ENCODE measurements around the gene TMEM30B.

The TMEM30B gene

DNA sequence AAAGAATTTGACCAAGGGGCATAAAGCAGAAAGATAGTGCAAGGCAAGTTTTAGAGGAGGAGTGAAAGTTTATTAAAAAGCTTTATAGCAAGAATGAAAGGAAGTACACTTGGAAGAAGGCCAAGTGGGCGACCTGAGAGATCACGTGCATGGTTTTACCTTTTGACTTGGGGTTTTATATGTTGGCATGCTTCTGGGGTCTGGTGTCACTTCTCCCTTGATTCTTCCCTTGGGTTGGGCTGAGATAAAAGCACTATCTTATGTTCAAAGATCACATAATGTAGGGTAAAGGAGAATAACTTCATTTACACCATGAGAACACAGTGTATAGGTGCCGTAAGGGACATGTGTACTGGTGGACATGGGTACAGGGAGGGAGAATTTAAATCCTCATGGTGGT, 17.7 kb upstream of the TMEM30B start:
- DNase-seq: no peak

DNA sequence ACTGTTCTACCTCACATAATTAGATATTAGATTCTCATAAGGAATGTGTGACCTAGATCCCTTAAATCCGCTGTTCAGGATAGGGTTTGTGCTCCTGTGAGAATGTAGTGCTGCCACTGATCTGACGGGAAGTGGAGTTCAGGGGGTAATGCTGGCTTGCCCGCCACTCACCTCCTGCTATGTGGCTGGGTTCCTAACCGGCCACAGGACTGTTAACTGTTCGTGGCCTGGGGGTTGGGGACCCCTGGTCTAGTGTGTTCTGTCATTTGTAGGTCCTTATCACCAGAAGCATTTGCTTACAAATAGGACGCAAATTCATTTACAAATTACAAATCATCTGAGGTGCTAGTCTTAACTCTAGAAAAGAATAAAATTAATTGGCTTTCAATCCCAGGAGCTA, 16.4 kb upstream of the TMEM30B start:
- no peak for DNase-seq

DNA sequence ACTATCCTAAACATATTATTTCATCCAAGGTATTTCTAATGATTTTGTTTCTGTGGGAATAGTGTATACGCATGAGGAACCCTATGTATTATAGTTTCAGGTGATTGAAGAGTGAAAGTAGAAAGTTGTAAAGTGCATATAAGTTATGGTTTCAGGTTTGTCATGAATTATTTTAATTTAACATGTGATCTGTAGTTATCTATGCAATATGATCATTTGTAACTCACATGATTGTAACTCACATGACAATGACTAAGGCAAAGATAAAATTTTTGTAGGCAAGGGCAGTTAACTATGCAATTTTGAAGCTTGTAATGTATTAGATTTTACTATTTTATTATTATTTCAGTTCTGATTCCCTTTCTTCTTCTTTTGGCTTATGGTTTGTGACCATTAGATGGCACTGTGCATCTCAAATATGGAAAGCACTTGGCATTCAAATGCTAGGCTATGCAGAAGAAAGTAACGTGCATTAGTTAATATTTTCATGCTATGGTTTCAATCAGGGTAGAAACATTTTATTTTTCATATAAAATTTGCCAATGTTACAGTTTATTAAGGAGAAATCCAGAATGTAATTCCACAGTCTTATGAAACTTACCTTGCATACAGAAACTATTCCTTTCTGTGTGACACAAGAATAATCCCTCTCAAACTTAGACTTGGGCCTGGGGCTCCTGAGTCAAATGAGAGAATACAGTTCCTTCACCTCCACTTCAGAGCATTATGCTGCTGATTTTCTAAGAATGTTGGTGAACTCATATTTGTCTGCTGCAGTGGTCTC, 15.8 kb upstream of the TMEM30B start:
- no peak for DNase-seq

DNA sequence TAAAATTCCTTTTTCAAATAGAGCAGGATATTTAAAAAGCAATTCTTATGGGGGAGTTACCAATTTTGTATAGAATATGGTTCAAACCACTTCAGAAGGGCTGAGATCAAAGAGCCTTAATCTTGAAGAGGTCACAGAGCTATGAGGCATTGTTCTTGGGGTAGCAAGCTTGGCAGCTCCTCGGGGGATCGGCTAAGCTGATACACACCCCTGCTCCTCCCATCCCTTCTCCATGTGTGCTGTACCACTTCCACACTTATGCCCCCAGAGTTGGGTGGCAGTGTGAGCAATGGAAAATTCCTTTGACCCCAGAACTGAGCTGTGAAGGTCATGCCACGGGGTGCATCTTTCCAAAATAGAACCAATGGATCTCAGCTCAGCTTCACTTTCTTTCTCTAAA, 15.0 kb upstream of the TMEM30B start:
- DNase-seq: no peak

DNA sequence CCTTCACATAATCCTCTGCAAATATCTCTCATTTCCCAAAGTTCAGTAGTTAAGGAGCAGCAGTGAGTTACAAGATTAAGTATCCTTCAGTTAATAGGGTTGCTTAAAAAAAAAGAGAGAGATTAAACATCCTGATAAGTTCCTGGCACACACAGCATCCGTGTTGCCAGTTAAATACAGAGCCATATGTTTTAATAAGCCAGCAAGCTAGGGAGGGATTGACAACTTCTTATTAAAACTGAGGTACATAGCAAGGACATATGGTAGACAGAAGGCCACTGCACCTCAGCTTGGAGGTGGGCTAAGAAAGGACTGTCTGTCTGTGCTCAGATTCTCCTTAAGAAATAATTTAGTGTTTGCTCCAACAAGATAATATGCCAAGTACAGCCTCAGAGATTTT, 9.6 kb upstream of the TMEM30B start:
- DNase-seq: no peak

DNA sequence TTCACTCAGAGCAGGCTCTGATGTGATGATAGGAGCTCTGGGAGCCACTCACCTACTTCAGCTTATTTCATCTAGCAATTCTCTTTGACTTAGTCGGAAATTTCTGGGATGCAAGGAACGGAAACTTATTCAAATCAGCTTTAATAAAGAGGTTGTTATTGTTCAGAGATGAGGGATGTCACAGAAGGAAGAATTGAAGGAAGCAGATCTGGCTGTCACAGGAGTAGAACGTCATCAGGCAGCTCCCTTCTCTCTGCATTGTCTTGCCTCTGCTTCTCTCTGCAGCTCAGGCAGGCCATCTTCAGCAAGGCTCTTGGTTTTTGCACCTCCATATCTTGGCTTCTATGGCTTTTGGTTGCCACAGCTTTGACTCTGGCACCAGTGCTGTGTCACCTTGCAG, 7.6 kb upstream of the TMEM30B start:
- no peak for DNase-seq

DNA sequence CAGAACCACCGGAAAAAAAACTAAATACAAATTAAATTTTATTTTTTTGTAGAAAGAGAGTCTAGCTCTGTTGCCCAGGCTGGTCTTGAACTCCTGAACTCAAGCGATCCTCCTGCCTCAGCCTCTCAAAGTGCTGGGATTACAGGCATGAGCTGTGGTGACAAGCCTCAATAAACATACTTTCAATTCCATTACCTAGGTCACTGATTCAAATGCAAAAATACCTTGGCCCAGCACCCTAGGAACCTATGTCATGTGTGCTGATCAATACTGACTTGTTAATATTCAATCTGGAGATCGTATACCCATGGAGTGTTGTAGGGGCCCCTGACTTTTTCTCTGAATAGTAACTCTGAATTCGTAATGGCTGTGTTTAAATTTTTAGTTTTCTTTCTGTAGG, 7.1 kb upstream of the TMEM30B start:
- no peak for DNase-seq

DNA sequence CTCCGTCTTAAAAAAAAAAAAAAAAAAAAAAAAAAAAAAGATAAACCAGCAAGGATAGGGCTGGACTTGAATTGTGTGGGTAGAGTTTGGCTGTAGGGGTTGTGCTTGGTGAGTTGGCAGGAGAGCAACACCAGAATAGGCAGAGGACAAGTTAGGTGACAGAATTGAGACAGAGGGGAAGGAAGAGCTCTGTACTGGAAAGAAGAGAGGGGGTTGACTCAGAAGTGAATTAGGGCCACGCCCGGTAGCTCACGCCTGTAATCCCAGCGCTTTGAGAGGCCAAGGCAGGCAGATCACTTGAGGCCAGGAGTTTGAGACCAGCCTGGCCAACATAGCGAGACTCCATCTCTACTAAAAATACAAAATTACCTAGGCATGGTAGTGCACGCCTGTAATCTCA, 6.1 kb upstream of the TMEM30B start:
- no peak for DNase-seq

DNA sequence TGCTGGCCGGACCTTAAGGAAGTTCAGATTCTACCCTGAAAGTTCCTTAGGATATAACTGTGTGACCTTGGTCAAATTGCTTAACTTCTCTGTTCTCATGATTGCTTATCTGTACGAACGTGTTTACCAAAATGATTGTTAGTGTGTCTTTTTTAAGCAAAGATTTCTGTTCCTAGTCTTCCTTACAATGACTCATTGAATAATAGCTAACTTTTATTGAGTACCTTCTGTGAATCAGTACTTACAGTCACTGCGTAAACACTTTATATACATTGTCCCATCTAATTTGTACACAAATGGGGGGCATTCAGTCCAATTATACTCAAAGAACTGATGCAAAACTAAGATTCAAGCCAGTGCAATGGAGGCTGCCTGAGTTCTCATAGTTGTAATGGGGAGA, 4.2 kb upstream of the TMEM30B start:
- no peak for DNase-seq

DNA sequence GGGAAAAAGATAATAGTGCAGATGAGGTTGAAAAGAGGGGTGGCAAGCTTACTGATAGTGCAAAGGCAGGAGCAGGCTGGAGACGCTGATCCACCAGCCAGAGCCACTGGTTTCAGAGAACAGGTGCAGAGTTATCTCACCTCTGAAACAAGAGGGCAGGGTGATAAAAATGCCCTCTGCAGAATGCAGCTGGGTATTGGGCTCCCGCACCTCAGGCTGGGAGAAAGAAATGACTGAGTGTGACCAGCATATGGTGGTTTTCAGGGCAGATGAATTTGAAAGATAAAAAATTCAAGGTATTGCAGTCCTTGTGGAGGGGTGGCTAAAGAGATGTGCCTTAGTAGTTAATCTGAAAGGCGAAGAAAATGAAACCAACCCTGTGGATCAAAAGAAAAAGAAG, 2.9 kb upstream of the TMEM30B start:
- no peak for DNase-seq

DNA sequence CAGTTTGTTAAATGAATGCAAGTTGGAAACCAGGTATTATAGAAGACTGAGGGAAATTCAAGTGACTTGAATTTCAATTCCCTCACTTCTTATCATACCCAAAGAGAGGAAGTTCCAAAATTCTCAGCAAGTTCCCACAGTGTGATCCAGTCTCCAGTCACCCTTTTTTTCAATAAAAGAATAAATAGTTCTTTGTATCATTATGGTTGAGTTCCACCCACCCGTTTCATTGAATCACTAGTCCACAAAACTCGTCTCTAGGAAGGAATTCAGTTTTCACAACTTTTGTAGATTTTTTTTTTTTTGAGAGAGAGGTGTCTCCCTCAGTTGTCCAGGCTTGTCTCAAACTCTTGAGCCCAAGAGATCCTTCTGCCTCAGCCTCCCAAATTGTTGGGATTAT, 1.6 kb upstream of the TMEM30B start:
- DNase-seq: no peak

DNA sequence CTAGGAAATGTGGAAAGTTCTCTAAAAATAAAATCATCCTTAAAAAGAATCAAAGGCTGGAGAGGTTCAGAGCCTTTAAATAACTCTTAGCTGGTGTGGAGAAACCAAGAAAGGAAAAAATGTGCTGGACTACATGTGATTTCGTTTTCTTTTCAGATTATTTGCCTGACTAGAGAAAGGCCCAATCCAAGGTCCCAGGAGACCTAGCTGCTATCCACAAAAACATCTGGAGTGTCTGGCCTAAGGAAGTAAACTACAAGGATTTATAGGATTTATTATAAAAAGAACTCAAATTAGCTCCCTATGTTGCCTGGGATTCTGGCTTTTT, 774 bp upstream of the TMEM30B start:
- DNase-seq: no peak

DNA sequence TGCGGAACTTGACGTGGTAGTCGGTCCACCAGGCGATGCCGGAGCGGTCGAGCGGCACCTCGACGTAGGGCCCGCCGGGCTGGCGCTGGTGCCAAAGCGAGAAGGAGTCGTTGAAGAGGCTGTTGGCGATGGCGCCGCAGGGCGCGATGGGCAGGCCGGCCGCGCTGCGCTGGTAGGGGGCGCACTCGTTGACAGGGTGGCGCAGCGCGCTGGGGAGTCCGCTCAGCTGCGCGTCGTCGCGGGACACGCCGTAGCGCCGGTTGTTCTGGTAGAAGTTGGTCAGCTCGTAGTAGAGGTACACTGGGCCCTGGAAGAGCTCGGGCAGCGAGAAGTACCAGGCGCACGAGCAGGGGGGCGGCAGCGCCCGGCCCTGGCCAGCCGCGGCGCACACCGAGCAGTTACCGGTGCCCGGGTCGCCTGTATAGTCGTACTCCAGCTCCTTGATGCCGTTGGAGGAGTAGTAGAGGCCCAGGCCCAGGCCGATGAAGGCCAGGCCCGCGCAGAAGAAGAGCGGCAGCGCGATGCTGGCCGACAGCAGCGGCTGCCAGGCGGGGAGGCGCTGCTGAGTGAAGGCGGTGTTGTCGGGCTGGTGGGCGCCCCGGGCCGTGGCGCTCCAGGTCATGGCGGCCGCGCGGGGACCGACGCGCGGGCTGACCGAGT, 482 bp downstream of the TMEM30B start:
- peak in 3 of 56 donors; percentile 1 to 14 (median 6) for DNase-seq

DNA sequence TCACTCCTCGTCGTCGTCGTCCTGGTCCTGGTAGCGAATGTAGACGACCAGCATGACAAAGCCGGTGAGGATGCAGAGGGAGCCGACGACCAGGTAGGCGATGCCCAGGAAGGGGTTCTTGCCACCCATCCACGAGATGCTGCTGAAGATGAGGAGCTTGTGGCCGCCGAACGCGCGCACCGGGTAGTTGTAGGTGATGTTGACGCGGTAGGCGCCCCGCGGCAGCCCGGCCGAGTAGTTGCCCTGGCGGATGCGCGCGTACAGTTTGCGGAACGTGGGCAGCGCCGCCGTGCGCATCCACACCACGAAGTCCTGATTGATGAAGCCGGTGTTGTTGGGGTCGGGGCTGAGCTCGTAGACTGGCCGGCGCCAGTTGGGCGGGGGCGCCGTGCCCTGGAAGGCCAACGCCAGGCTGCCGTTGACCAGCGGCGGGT, 1.0 kb downstream of the TMEM30B start:
- no peak for DNase-seq

DNA sequence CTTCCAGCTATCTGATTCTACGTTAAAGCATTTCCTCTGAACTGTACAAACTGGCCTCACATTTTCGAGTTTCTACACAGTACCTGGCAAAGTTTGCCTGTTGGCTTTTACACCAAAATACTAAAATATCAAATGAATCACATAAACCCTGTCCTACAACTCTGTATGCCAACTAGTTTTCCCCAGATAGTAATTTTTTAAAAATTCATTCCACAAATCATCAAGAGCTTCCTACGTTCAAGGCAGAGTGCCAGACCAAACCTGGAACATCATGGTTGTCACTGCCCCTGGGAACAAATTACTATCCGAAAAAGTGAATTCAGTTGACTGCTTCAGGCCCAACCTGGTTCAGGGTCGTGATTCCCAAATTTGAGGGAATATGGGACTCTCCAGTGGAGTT, 2.1 kb downstream of the TMEM30B start:
- DNase-seq: no peak

DNA sequence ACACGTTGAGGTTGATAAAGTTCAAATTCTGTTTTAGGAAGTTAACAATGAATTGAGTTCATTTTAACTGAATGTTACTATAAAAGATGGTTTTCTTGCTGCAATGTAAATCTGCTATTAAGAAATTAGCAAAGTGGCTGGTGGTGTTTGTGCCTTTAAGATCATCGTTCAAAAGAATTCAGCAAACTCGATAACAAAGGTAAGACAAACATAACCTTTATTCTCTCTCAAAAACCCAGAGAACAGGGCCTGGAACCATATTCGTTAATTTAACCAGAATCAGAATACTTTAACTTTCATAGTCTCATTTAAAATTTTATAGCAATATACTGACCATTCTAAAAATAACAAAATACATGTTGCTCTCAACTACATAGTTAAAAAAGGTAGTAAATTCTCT, 3.4 kb downstream of the TMEM30B start:
- DNase-seq: no peak

DNA sequence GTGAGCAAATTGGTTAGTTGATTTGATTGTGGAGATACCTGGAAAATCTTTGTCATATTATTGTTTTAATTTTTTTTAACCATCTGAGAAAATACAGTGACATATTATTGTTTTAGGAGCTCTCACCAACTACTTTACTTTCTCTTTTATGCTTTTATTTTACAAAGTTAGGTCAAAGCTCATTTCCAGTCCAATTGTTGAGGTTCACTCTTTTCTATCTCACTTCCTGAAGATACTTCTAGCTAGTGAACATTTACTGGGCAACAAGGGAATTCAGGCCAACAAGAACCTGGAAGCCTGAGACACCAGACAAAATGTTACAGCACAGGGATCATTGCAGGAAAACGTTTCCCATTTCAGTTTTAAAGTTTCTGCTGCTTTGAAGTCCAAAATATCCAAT, 3.9 kb downstream of the TMEM30B start:
- DNase-seq: no peak

DNA sequence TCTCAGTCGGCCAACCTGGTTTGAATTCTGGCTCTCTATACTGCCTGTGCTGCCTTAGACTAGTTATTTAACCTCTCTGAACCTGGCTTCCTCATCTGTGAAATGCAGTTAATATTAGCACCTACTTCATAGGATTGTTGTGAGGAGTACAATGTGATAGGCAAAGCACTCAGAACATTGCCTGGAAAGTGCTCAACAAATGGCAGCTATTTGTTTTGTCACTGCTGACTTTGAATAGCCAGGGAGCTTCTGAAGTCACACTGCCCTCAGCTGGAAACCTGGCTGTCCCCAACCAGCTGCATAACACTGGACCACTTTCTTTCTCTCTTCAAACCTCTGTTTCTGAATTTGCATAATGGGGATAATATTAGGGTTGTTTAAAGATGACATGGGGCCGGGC, 9.6 kb downstream of the TMEM30B start:
- DNase-seq: no peak

DNA sequence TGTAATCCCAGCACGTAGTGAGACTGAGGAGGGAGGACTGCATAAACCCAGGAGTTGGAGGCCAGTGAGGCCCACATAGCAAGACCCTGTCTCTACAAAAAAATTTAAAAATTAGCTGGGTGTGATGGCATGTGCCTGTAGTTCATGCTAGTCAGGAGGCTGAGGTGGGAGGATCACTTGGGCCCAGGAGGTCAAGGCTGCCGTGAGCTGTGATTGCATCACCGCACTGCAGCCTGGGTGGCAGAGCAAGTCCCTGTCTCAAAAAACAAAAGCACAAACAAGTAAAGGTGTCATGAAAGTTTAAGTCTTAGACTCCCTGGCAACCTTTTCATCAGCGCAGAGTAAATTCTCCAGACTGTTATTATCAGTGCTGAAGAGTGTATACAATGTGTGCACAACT, 10.4 kb downstream of the TMEM30B start:
- no peak for DNase-seq

DNA sequence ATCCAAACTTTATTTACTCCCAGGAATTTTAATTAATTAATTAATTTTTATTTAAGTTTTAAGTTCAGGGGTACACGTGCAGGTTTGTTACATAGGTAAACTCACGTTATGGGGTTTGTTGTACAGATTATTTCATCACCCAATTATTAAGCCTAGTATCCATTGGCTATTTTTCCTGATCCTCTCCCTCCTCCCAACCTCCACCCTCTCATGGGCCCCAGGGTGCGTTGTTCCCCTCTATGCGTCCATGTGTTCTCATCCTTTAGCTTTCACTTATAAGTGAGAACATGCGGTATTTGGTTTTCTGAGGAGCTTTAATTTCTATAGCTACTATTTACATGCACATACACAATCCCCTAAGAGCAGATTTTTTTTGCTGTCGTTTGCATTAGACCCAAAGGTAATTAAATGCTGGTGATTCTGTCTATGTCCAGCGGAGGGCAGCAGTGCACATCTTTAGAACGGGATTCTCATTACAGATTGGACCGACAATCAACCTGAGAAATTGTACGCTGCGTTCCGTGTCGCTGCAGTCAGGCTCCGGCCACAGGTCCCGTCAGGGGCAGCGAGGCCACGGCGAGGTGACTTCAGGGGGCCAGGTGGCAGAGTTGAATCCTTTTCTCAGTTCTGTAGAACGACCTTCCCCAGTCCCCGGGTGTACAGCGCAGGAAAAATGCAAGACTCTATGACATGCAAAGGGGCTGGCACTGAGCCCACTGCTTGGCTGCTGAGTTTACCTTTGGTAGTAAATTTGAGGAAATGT, 11.6 kb downstream of the TMEM30B start:
- DNase-seq: peak in 29 of 56 donors; percentile 2 to 64 (median 12)

DNA sequence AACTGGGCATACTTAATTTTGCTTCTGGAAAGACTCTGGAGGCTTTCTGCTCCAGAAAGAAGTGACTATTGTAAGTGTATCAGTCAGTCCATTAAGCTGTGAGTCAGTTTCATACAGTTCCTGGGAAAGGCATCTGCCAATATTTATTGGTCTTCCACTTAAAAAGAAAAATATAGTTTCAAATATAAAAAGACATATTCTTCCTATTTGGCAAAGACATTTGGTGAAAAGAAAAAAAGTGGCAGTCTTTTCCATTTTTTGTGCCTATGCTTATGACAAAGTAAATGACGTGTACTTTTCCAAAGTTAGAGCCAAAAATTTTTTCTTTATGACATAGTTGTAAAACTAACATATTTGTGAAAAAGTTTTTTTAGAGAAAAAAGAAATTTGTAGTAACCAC, 12.3 kb downstream of the TMEM30B start:
- DNase-seq: no peak

DNA sequence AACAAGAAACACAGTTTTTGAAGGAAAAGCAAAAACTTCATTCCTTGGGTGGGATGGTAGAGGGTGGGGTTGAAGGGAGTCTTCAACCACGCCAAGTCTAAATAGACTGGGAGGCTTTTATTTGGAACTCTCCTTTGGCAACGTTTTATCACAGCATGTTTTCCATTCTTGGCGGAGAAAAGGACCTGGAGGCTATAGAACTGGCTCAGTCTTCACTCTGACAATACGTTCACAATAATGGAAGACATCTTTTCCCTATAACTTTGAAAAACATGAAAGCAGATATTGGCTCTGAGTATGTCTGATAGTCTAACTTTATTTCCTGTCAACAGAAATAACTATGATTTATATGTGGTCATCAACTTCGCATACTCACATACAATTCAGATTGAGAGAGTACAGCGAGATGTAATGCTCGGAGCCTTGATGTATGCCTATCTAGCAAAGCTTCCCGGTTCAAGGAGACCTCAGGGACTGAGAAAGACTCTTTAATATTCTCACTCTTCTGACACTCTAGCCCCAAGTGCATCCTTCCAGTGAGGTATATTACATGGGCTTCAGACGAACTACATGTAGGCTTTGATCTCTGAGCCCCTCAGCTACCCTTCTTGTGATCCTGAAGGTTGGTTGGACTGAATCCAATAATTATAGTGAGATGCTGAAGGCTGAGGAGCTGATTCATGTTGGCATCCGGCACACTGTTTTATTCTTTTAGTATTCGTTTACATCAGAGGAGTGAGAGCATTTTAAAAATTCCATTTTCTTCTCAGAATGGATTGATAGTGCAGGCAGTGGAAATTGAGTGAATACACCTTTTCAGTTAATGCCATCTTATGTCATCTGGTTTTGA, 14.0 kb downstream of the TMEM30B start:
- DNase-seq: no peak
